GM21390 (cell line): Measurements from ENCODE around the gene PALLD.
"Not testable (repeated sequence)": the region's sequence is repeated elsewhere in the genome, so short reads cannot be mapped to it uniquely, and the experiment has no call there.

Source experiments
- ATAC-seq: cut with Tn5 transposase; IDR thresholded peaks from one replicate; pipeline ENCODE4 v1.9.1; 2021; ENCODE audit not compliant: unreplicated experiment

PALLD gene

DNA sequence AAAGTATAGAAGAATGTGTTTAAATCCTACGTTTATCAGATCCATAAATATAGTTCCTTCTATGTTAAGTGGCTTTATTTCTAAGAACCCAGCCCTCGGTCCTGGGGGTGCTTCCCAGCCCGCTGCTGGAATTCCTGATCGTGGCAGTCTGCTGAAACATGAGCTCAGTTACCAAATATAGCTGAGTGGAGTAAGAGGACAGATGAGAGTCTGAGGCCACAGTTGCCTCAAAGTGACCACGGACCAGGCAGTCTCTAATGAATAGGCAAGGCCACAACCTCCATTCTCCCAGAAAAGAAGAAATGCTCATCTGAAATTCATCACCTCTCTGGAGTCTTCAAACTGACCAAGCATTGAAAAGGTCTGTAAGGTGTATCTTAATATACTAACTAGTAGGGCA is at the start of gene PALLD:
Gene PALLD (plus strand): TSS at position 219 of the 400 bp plus-strand sequence.
- no peak for ATAC-seq

DNA sequence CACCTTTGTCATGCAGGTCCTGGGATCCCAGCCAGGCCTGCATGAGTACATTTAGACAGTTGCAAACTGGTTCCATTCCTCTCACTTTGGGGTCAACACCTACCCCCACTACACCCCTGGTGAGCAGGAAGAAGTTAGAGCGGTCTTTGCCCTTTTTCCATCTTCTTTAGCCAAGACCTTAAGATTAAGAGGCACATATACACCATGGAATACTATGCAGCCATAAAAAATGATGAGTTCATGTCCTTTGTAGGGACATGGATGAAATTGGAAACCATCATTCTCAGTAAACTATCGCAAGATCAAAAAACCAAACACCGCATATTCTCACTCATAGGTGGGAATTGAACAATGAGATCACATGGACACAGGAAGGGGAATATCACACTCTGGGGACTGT is 47.8 kb upstream of the PALLD start:
- not testable (repeated sequence) for ATAC-seq

DNA sequence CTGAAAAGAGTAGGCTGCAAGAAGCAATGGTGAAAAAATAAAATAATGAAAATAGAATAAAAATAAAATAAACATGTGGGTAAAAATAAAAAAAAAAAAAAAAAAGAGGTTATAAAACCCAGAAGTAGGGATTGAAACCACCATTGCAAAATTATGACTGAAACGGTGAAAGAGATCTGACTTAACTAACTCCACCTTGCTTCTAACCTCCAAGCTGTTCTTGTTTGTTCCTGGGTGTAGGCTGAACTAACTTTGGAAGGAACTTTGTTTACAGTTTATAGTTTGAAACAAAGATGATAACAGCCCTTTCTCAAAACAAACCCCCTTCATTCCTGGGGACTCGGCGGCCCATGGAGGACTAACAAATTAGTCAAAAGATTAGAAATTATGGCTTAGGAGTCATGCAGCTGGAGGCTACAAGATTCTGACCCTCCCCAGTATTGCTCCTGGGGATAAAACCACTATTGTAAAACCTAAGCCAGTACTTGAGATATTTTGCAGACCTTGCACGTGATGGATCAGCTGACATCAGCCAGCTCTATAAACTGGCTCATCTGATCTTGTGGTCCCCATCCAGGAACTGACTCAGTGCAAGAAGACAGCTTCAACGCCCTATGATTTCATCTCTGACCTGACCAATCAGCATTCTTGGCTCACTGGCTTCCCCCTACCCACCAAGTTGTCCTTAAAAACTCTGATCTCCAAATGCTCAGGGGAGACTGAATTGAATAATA is 47.0 kb upstream of the PALLD start:
- ATAC-seq, result no peak

DNA sequence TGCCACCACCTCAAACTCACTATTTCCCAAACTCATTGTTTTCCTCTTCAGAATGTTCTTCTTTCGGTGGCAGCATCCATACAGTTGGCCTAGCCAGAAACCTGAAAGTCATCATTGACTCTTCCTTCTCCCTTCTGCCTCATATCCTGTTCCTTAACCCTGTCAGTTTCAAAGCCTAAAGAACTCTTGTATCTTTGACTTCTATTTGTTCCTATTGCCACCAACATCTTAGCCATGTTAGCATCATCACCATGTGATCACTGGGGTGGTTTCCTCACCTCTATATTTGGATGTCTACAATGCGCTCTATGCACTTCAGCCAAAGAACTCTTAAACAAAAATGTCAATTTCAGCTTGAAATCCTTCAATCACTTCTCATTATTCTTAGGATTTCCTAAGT is 45.5 kb upstream of the PALLD start:
- ATAC-seq, result peak; percentile 21

DNA sequence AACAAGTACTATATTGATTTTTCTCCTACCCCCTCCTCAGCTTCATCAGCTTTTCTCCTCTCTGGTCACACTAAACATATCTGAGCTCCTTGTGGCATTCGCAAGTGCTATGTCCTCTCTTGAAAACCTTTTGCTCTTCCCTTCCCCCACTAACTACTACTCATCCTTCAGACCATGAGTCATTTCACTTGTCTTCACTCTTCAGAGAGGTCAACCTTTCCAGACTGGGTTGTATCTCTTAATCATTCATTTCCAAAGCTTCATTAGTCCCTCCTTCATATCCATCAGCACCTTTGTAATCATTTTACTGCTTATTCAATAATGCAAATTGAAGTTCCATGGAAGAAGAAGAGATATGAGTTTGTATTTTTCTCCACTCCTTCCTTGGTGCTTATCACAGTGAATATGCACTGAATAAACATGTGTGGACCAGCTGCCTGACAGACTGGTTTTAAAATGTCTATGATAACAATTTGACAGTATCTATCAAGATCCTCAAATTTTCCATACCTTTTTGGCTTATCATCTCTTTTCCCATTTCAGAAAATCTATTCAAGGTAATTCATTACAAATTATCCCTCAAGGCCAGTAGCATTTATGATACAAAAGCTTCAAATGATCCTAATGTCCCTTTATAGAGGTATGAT is 45.0 kb upstream of the PALLD start:
- ATAC-seq, result peak; percentile 78

DNA sequence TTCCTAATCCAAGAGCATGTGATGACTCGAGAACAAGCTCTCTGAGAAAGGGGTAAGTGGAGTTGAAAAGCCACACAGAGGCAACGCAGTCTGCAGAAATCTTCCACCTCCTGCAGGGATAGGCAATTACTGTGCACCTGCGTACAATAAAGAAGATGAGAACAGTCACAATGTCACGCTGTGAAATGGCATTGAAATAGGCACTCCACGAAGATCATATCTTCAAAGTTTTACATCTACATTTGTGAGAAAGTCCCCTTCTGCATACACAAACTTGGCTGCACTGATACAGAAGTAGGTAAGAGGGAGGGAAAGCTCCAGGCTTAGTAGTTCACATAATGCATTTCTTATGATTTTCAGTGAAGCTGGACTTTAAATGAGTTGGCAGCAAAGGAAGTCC is 43.7 kb upstream of the PALLD start:
- no peak for ATAC-seq

DNA sequence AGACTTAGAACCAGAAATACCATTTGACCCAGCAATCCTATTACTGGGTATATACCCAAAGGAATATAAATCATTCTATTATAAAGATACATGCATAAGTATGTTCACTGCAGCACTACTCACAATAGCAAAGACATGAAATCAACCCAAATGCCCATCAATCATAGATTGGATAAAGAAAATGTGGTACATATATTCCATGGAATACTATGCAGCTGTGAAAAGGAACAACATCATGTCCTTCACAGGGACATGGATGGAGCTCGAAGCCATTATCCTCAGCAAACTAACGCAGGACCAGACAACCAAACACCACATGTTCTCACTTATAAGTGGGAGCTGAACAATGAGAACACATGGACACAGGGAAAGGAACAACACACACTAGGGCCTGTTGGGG is 38.6 kb upstream of the PALLD start:
- ATAC-seq, result not testable (repeated sequence)

DNA sequence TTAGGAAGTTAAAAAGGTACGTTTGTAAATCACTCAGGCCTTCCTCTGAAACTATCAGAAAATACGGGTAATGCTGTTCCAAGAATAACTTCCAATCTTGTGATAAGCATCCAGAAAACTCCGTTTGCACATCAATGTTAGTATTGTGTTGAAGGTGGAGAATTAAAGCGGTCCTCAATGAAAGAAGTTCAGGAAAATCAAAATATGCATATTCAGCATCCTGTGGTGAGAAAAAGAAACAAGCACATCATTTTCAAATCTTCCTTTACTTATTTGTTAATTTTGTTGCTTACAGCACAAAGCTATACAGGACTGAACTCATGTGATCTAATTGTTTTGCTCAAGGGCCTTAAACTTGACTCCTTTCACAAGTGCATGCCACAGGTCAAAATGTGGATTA is 35.0 kb upstream of the PALLD start:
- ATAC-seq, result no peak

DNA sequence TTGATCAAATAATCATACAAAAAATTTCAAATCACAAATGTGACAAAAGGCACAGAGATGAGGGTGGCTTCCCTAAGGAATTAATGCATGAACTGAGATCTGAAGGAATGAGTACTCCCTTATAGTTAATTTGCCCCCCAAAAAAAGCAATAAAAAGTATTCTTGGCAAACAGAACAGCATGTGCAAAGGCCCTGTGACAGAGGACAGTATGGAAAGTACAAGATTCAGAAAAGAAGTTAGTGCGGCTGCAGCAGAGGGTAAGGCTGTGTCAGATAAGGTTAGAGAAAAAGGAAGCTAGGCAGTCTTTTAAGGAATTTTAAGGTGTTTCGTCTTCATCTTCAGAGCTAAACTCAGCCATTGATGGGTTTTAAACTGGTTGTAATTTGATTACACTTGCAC is 23.9 kb upstream of the PALLD start:
- ATAC-seq, result no peak

DNA sequence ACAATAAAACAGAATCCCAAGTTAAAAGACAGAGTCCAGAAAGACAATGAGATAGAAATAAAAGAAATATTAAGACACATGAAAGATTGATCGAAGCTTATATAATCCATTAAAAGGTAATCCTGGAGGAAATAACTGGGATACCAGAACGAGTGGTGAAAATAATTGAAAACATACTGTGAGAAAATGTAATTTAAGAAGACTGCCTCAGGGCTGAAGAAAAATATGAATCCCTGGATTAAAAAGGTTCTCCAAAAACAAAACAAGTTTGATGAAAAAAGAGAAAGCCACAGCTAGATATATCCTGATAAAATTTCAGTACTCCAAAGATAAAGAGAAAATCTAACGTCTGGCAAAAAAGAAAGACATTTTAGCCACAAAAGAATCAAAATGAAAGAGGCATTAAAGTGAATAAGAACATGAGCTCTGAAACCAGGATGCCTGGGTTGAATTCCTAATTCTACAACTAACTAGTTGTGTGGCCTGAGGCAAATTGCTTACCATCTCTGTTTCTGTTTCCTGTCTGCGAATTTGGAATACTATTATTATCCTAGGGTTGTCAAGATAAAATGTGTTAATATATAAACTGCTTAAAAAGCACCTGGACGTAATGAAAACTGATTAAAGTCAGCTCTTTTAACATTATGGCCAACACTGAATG is 22.1 kb upstream of the PALLD start:
- ATAC-seq, result no peak

DNA sequence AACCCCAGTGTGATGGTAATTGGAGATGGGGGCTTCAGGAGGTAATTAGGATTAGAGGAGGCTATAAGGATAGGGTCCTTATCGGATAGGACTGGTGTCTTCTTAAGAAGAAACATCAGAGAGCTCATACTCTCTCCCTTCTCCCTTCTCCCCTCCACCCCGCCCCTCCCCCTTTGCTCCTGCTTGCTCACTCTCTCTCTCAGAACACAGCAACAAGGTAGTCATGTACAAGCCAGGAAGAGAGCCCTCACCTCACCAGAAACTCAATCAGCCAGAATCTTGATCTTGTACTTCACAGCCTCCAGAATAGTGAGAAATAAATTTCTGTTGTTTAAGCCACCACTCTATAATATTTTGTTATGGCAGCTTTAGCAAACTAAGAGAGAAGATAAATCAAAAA is 21.1 kb upstream of the PALLD start:
- no peak for ATAC-seq

DNA sequence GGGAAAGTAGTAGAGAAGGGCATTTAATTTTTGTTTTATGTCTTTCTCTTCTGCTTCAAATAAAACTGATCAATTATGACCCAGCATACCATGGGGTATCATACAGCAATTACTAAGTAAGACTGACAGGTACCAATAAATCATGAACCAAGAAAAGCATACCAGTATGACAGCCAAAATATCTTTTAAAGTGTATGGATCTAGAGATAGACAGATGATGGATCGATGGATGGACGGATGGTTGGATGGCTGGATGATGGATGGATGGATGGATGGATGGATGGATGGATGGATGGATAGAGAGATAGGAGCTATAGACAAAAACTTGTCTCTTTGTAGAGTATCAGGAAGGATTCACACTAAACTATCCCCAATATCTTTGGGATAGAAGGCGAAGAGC is 18.0 kb upstream of the PALLD start:
- ATAC-seq, result no peak

DNA sequence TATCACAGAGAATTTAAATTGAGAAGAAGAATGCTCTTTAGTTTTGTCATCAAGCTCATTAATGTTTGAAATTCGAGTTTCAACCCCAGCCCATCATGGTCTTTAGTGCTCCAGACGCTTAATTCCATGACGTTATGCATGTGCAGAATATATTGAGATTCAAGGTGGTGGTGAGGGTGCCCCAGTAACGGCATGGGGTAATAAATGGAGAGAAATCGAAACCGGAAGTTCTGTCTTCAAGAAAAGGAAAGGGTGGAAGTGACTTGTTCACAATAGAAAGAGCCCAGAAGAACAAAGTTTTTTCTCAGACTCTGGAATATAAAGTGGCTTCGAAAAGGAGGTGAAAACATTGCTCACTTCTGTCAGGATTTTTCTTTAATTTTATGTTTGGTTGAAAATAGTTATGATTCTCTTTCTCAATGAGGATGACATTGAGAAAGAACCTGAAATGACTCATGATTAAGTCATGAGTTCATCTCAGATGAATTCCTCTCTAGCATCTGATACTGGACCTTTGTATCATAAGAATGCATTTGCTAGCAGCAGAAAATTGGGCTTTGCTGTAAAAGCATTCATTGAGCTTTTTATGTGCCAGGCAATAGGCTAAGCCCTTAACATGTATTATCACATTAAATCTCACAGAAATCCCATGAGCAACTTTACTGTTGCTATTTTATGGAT is 15.8 kb upstream of the PALLD start:
- ATAC-seq, result peak; percentile 39

DNA sequence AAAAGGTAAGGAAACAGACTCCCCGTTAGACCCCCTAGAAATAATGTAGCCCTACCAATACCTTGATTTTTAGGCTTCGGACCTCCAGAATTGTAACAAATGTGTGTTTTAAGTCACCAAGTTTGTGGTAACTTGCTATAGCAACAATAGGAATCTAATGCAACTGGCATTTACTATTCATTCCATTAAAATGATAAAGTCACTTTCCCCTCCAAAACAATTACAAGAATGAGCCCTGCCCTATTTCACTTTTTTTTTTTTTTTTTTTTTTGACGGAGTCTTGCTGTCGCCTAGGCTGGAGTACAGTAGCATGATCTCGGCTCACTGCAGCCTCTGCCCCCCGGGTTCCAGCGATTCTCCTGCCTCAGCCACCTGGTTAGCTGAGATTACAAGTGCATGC is 13.0 kb upstream of the PALLD start:
- no peak for ATAC-seq

DNA sequence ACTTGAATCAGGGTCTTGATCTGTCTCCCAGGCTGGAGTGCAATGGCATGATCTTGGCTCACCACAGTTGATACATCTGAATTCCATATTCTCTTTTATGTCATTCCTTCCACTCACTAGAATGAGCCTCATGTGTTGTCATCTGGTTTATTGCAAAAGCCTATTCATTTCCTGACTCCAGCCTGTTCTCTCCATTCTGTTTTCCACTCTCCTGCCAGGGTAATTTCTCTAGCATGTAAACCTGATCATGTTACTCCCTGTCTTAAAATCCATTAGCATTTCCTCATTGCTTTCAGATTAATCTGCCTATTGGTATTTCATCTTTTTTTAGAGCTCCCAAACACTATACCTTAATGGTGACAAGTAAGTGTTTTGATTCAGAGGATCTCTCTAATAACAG is 12.2 kb upstream of the PALLD start:
- no peak for ATAC-seq

DNA sequence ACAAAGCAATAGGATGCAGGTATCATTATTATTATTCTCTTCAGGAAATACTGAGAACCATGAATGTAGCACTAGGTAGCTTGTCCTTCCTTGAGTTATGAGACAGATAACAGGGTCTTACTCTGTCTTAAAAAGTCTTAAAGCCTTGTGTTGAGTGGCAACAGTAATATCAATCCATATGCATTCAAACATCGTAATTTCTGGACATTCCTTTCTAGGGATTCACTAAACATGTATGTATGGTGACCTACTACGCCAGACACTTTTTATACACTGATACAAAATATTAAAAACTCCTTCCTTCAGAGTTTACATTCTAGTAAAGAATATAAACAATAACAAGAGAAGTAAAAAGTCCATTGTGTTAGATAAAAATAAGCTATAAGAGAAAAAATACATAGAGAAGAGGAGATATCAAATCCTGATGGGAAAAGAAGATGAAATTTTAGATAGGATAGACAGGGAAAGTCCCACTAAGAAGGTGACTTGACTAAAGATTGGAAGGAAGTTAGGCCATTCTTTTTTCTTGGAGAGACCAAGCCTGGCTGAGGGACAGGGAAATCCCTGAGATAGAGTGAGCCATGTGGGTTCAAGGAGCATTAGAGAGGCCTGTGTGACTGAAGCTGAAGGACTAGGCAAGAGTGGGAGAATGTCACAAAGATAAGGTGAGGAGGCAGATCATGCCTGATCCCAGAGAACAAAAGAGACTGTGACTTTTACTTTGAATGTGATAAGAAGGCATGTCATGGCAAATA is 11.5 kb upstream of the PALLD start:
- ATAC-seq, result no peak

DNA sequence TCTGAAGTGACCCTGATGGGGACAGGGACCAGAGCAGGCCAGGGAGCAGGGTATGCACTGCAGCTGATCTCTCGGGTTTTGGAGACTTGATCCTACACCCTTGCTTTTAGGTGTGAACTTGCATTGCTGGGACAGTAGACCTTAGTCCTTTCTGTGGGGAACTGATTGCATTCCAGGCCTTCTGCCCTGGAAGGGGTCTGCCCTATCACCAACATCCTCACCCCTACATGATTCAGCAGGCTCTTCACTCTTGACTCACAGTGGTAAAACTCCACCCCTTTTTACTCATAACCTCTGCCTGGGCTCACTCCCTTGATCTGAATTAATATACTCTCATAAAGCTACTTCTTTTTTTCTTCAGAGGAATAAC is 10.0 kb upstream of the PALLD start:
- no peak for ATAC-seq

DNA sequence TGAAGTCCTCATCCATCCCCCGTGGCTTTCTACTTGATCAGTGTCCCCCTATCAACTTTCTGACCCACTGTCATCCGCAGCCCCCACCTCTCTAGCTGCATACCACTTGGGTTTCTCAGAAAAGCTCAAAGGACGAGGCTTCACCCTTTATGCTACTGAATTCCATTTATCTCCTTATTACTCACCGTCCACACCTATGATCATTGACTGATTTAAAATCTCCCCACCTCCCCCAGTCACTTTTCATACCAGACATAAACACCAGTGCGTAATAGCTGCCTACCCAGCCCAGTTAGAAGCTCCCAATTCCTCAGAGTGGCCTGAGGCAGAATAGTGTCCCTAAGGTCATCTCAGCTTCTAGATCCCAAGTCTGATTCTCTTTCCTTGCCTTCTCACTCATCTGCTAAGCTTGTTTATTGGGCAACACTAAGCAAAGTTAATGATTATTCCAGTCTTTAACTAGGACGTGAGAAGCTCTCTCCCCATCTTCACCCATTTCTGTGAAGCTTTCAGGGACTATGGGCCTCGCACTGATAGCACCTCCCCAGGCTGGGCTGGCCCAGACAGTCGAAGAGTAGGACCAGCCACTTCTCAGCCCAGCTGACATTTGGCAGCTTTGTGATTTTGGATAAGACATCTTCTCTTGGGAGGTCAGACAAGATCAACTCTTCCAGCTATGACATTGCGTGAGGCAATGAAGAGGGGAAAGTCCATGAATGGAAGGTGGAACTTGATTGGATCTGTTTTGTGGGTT is 9.4 kb upstream of the PALLD start:
- no peak for ATAC-seq

DNA sequence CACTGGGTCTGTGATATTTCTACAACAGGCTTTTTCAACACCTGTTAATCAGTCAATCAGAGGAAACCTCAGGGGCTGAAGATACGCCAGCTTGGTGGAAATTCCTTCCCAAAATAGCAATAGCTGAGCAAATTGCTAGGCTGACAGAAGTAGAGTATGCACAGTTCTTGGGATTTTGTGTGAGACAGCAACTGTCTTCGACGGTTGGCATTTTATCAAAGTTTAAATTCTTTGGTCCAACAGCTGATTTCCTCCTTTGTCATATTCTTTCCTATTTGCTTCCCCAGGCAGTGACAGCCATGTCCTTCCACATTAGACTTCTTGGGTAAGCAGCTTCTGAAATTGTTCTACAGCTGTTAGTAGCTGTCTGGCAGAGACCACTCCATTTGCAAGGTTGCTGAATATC is 8.0 kb upstream of the PALLD start:
- no peak for ATAC-seq

DNA sequence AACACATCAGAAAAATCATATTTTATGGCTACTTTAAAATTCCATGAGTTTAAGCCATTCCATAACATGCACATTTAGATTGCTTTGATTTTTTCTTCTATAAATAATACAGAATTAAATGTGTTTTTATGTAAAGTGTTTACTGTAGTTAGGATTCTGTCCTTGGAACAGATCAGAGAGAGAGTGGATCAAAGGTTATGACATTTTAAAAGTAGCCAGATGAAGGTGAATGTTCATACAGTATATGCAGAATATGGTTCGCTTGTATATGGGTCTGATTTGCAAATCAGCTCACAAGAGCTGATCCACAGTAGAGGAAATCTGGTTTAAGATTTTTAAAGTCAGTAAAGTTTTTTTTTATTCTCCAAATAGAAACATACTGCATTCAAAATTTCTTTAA is 7.2 kb upstream of the PALLD start:
- ATAC-seq, result no peak
